Measurements from ENCODE around the gene BICRAL. TPM values are rescaled to one million over a fixed set of nuclear protein-coding genes. Genes with fewer than 3 reads are reported as not detected.

BICRAL gene
- total RNA-seq, 1 donor from 2014 or later, result 12.0 TPM

DNA sequence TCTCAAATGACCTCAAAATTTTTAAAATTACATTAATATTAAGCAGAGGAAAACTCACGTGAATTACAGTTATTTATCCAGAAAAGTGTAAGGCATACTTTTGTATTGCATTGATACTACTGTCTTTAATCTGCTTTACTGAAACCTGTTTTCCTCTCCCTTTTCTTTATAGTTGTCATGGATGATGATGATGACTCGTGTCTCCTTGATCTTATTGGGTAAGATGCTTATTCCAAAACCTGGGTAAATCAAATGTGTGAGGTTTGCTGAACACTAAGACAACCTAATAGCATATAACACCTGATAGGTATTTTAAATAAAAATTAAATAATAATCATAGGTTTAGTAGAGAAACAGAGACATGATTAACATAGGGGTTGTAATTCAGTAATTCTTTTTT, 40.0 kb downstream of the BICRAL start:
- Histone ChIP-seq H3K9me3 (replicated peaks) (no peaks in the 10 kb centered on the region), H3K27me3 (ENCODE audit: low read depth) (no peaks in the 10 kb centered on the region), H3K36me3 (peaks cover 48% of the 10 kb centered on the region), H3K4me3 (peak overlapping the region; percentile 45), H3K4me1 (peaks cover 31% of the 10 kb centered on the region), H3K27ac (replicated peaks) (peak overlapping the region; percentile 68)
- intact Hi-C loops (cut with micrococcal nuclease), result no loop called here
- no peak for DNase-seq
- TF ChIP-seq, protein P1, sequence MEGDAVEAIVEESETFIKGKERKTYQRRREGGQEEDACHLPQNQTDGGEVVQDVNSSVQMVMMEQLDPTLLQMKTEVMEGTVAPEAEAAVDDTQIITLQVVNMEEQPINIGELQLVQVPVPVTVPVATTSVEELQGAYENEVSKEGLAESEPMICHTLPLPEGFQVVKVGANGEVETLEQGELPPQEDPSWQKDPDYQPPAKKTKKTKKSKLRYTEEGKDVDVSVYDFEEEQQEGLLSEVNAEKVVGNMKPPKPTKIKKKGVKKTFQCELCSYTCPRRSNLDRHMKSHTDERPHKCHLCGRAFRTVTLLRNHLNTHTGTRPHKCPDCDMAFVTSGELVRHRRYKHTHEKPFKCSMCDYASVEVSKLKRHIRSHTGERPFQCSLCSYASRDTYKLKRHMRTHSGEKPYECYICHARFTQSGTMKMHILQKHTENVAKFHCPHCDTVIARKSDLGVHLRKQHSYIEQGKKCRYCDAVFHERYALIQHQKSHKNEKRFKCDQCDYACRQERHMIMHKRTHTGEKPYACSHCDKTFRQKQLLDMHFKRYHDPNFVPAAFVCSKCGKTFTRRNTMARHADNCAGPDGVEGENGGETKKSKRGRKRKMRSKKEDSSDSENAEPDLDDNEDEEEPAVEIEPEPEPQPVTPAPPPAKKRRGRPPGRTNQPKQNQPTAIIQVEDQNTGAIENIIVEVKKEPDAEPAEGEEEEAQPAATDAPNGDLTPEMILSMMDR (IDR thresholded peaks at IDR 0.05; ENCODE audit: borderline replicate concordance), result no peak

DNA sequence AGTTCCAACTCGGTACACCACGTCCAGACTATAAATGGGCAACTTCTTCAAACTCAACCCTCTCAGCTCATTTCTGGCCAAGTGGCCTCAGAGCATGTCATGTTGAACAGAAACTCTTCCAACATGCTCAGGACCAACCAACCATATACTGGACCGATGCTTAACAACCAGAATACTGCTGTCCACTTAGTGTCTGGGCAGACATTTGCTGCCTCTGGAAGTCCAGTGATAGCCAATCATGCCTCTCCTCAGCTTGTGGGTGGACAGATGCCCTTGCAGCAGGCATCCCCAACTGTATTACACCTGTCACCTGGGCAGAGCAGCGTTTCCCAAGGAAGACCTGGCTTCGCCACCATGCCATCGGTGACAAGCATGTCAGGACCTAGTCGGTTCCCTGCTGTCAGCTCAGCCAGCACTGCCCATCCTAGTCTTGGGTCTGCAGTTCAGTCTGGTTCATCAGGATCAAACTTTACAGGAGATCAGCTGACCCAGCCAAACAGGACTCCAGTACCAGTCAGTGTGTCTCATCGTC, 47.8 kb downstream of the BICRAL start:
- intact Hi-C loops (cut with micrococcal nuclease), result no loop called here
- Histone ChIP-seq H3K27ac (replicated peaks) (no peak overlapping the region), H3K9me3 (replicated peaks) (no peaks in the 10 kb centered on the region), H3K4me1 (no peaks in the 10 kb centered on the region), H3K27me3 (ENCODE audit: low read depth) (no peaks in the 10 kb centered on the region), H3K4me3 (no peak overlapping the region), H3K36me3 (peaks cover 79% of the 10 kb centered on the region)
- no peak for DNase-seq
- TF ChIP-seq, protein P1 (IDR thresholded peaks at IDR 0.05; ENCODE audit: borderline replicate concordance), result no peak

DNA sequence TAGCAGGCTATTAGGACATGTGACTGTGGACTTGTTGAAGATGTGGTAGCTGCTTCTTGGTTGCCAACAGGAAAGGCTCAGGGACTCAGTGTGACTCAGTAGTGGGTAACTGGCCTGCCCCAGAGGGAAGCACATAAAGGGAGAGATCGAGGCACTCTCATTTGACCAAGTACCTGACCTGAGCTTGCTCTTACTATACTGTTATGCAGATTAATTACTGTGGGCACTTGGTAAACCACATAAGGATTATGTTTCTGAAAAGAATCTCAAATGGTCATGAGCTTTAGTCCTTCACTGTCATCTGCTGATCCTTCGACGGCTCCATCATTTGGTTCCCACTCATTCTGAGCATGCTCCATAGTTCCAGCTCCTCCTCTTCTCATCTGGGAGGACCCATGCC, 49.4 kb downstream of the BICRAL start:
- intact Hi-C loops (cut with micrococcal nuclease), result no loop called here
- no peaks in the 10 kb centered on the region for H3K4me1 ChIP-seq
- no peaks in the 10 kb centered on the region for H3K9me3 ChIP-seq (replicated peaks)
- no peak overlapping the region for H3K4me3 ChIP-seq
- H3K27ac ChIP-seq (replicated peaks), result no peak overlapping the region
- TF ChIP-seq, protein P1 (IDR thresholded peaks at IDR 0.05; ENCODE audit: borderline replicate concordance), result no peak
- H3K36me3 ChIP-seq, result peaks cover 76% of the 10 kb centered on the region
- no peaks in the 10 kb centered on the region for H3K27me3 ChIP-seq (ENCODE audit: low read depth)
- no peak for DNase-seq

DNA sequence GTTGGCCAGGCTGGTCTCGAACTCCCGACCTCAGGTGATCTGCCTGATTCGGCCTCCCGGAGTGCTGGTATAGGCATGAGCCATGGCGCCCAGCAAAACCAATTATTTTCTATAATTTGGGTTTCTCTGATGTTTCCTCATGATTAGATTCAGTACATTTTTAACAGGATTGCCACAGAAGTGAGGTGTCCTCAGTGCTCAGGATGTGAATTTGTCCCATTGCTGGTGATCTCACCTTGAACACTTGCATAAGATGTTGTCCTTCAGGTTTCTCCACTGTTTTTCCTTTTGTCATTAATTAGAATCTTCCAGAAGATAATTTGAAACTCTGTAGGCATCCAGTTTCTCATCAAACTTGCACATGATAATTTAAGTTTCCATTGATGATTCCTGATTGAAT, 52.2 kb downstream of the BICRAL start:
- TF ChIP-seq, protein P1 (IDR thresholded peaks at IDR 0.05; ENCODE audit: borderline replicate concordance), result no peak
- no peaks in the 10 kb centered on the region for H3K27me3 ChIP-seq (ENCODE audit: low read depth)
- peaks cover 49% of the 10 kb centered on the region for H3K36me3 ChIP-seq

DNA sequence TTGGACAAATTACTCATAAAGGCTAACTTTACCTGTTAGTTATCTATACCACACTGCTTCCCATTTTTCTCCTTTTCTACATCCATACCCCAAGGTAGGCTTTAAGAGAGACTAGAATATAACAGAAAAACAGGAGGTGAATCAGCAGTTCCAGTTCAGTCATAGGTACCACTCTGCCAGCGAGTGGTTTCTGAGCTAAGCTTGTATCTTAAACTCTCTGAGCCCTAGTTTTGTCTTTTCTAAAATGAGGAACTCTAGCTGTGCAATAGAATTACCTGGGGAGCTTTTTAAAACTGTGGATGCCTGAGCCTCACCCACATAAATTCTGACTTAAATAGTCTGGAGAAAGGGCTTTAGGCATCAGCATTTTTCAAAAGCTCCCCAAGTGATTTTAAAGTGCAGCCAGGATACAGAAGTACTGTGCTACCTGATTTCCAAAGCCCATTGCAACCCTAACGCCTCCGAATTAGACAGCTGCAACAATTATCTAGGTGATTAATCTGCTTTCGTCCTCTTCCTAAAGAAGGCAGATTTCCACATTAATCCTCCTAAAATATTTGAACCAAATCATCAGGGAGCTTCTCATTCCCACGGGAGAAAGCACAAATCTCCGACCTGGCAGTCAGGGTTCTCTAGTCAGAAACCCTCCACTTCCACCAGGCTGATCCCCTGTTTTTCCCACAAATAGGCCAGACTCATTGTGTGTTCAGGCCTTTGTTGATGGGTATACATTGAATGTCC, 60.2 kb downstream of the BICRAL start:
- intact Hi-C loops (cut with micrococcal nuclease), result no loop called here
- no peaks in the 10 kb centered on the region for H3K9me3 ChIP-seq (replicated peaks)
- H3K27me3 ChIP-seq (ENCODE audit: low read depth), result no peaks in the 10 kb centered on the region
- TF ChIP-seq, protein P1 (IDR thresholded peaks at IDR 0.05; ENCODE audit: borderline replicate concordance), result no peak
- no peak for DNase-seq
- H3K4me3 ChIP-seq, result no peak overlapping the region
- H3K27ac ChIP-seq (replicated peaks), result no peak overlapping the region
- H3K4me1 ChIP-seq, result no peaks in the 10 kb centered on the region
- peaks cover 8% of the 10 kb centered on the region for H3K36me3 ChIP-seq

More for the DNA sequence above, 52.2 kb downstream of the BICRAL start:
- DNase-seq, result no peak
- H3K27ac ChIP-seq (replicated peaks), result no peak overlapping the region
- intact Hi-C loops (cut with micrococcal nuclease), result no loop called here
- H3K4me1 ChIP-seq, result no peaks in the 10 kb centered on the region
- no peak overlapping the region for H3K4me3 ChIP-seq
- H3K9me3 ChIP-seq (replicated peaks), result no peaks in the 10 kb centered on the region
